Sigmoid colon (tissue), 4 donors: ENCODE results near the gene TMEM127.

Experiments used
- POLR2AphosphoS5 ChIP-seq, 4 donors: sonication (generic); formaldehyde crosslinking; IDR thresholded peaks; one replicate each; pipeline ENCODE4 v1.6.1; 2017; ENCODE audit warnings: antibody characterized with exemption in 4 of 4
- TF ChIP-seq, protein P1 (sequence below), 4 experiments: fragments of 450-650 bp in 3 of 4; fragments of 200-600 bp in 1 of 4; IDR thresholded peaks; one replicate each; pipeline ENCODE4 v1.5.1; 2016 to 2019; ENCODE audit warnings: antibody characterized with exemption in 4 of 4, mild to moderate bottlenecking in 3 of 4, moderate library complexity in 2 of 4

DNA sequence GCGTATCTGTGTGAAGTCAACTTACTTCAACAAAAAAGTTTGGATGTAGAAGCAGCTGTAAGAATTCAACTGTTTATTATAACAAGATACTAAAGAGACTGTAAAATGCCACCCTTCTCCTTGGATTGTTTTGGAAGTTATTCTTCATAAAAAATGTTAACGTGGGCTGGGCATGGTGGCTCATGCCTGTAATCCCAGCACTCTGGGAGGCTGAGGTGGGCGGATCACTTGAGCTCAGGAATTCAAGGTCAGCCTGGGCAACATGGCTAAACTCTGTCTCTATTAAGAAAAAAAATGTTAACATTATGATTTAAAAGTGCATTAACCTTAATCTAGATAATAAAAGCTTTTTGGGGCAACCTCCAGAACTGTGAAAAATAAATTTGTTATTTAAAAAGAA is 8.0 kb upstream of the TMEM127 start:
- TF ChIP-seq, protein P1, sequence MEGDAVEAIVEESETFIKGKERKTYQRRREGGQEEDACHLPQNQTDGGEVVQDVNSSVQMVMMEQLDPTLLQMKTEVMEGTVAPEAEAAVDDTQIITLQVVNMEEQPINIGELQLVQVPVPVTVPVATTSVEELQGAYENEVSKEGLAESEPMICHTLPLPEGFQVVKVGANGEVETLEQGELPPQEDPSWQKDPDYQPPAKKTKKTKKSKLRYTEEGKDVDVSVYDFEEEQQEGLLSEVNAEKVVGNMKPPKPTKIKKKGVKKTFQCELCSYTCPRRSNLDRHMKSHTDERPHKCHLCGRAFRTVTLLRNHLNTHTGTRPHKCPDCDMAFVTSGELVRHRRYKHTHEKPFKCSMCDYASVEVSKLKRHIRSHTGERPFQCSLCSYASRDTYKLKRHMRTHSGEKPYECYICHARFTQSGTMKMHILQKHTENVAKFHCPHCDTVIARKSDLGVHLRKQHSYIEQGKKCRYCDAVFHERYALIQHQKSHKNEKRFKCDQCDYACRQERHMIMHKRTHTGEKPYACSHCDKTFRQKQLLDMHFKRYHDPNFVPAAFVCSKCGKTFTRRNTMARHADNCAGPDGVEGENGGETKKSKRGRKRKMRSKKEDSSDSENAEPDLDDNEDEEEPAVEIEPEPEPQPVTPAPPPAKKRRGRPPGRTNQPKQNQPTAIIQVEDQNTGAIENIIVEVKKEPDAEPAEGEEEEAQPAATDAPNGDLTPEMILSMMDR (IDR thresholded peaks at IDR 0.05): no peak
- TF ChIP-seq POLR2AphosphoS5 (IDR thresholded peaks at IDR 0.05): no peak
